Endothelial cell (in vitro differentiated cells): Measurements from ENCODE around the gene SV2B. TPM values are rescaled to one million over a fixed set of nuclear protein-coding genes. Genes with fewer than 3 reads are reported as not detected.

Experiments used
- DNase-seq: peaks from one replicate; pipeline ENCODE4 v3.0.0; 2021; ENCODE audit warnings: low spot score
- H3K27ac Mint-ChIP-seq: one replicate; pipeline ENCODE4 v1.8.0; 2021; ENCODE audit warnings: mixed read lengths, inconsistent platforms; ENCODE audit not compliant: unreplicated experiment
- H3K27me3 Mint-ChIP-seq: one replicate; pipeline ENCODE4 v1.8.0; 2021; ENCODE audit warnings: mild to moderate bottlenecking, moderate library complexity, mixed read lengths, inconsistent platforms; ENCODE audit not compliant: unreplicated experiment
- H3K36me3 Mint-ChIP-seq: one replicate; pipeline ENCODE4 v1.8.0; 2021; ENCODE audit warnings: mild to moderate bottlenecking, low read depth, mixed read lengths, inconsistent platforms; ENCODE audit not compliant: unreplicated experiment
- H3K4me1 Mint-ChIP-seq: one replicate; pipeline ENCODE4 v1.8.0; 2021; ENCODE audit warnings: mild to moderate bottlenecking, mixed read lengths, inconsistent platforms; ENCODE audit not compliant: unreplicated experiment
- H3K4me3 Mint-ChIP-seq: one replicate; pipeline ENCODE4 v1.8.0; 2021; ENCODE audit warnings: mild to moderate bottlenecking, mixed read lengths, inconsistent platforms; ENCODE audit not compliant: unreplicated experiment
- H3K9me3 Mint-ChIP-seq: one replicate; pipeline ENCODE4 v1.8.0; 2021; ENCODE audit warnings: mixed read lengths, inconsistent platforms; ENCODE audit not compliant: unreplicated experiment
- CTCF ChIP-seq: fragments of 200-600 bp; sonication (generic); IDR thresholded peaks from one replicate; pipeline ENCODE4 v1.5.0; 2021; ENCODE audit warnings: antibody characterized with exemption; ENCODE audit not compliant: unreplicated experiment
- total RNA-seq: library from RNA; stranded (reverse); fragmentation: NEBNext Ultra II Directional; extraction: Animal tissue kit (Norgen Biotek cat#: 25700); gene quantifications from one replicate; pipeline ENCODE4 v1.2.1, GENCODE V29; 2021; ENCODE audit not compliant: unreplicated experiment

The SV2B gene
- total RNA-seq, 1 donor from 2014 or later = 0.26 TPM

- no peak for TF ChIP-seq CTCF
- Mint-ChIP-seq H3K4me1 (peaks cover 2% of the 10 kb centered on the region), H3K4me3 (no peak overlapping the region), H3K9me3 (no peaks in the 10 kb centered on the region), H3K27me3 (peaks cover 3% of the 10 kb centered on the region), H3K36me3 (no peaks in the 10 kb centered on the region), H3K27ac (no peak overlapping the region)
- no peak for DNase-seq
Observed at GRCh38 chr15:91290553-91290952, 190.5 kb downstream of the SV2B start.

DNA sequence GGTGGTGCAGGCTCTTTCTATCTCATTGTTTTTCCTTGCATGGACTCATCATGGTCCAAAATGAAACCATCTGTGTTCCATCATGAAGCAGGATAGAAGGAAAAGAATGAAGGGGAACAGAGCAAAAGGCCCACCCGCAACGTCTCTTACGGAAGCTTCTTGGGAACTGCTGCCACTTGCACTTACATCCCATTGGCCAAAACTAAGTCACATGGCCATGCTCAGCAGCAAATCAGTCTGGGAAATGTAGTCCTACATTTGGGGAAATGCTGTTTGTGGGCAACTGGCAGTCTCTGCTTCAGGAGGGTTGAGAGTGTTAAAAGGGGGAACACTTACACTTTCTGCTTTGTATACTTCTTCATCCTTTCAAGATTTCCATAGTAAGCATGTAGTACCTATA is 191.6 kb downstream of the SV2B start:
- Mint-ChIP-seq H3K36me3 (no peaks in the 10 kb centered on the region), H3K27me3 (peaks cover 4% of the 10 kb centered on the region), H3K4me3 (no peak overlapping the region), H3K9me3 (no peaks in the 10 kb centered on the region), H3K4me1 (peaks cover 2% of the 10 kb centered on the region), H3K27ac (no peak overlapping the region)
- DNase-seq = no peak
- TF ChIP-seq CTCF = no peak

- no peaks in the 10 kb centered on the region for H3K36me3 Mint-ChIP-seq
- H3K4me3 Mint-ChIP-seq = no peak overlapping the region
- no peak for TF ChIP-seq CTCF
Observed at GRCh38 chr15:91294344-91294743, 194.3 kb downstream of the SV2B start.

GRCh38 chr15:91294795-91295194 is 194.7 kb downstream of the SV2B start:
- H3K4me3 Mint-ChIP-seq = no peak overlapping the region
- TF ChIP-seq CTCF = no peak
- no peaks in the 10 kb centered on the region for H3K36me3 Mint-ChIP-seq
- no peak for DNase-seq
- H3K27me3 Mint-ChIP-seq = peaks cover 6% of the 10 kb centered on the region
- no peaks in the 10 kb centered on the region for H3K9me3 Mint-ChIP-seq
- H3K27ac Mint-ChIP-seq = no peak overlapping the region
- H3K4me1 Mint-ChIP-seq = no peaks in the 10 kb centered on the region

More at GRCh38 chr15:91294344-91294743, 194.3 kb downstream of the SV2B start:
- no peak for DNase-seq
- H3K27ac Mint-ChIP-seq = no peak overlapping the region
- no peaks in the 10 kb centered on the region for H3K9me3 Mint-ChIP-seq
- H3K4me1 Mint-ChIP-seq = peaks cover 2% of the 10 kb centered on the region
- peaks cover 8% of the 10 kb centered on the region for H3K27me3 Mint-ChIP-seq

DNA sequence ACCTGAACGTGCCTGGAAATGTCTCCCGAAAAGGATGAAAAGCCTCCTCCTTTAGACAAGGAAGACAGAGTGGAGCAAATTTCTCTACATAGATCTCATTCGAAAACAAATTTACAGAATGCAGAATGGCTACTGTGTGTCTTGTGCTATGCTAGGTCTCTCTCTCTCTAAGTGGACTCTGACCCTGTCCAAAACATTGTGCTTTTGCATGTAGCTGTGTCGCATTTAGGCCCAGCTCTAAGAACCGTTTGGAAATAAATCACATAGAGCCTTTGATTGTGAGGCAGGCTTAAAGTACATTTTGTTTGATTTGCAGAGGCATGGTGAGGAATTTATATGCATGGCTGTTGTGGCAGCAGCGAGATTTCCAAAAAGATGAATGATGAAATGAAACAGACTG is 198.0 kb downstream of the SV2B start:
- H3K4me3 Mint-ChIP-seq = no peak overlapping the region
- no peaks in the 10 kb centered on the region for H3K9me3 Mint-ChIP-seq
- no peak overlapping the region for H3K27ac Mint-ChIP-seq
- H3K36me3 Mint-ChIP-seq = no peaks in the 10 kb centered on the region
- TF ChIP-seq CTCF = no peak
- H3K27me3 Mint-ChIP-seq = peaks cover 5% of the 10 kb centered on the region
- DNase-seq = no peak
- H3K4me1 Mint-ChIP-seq = peaks cover 2% of the 10 kb centered on the region
